ENCODE data around the gene GBA2. TPM values are rescaled to one million over a fixed set of nuclear protein-coding genes. Genes with fewer than 3 reads are reported as not detected.

The GBA2 gene
- total and polyA plus RNA-seq, 2 donors (not counting 3 experiments of a cell fraction or from before 2014, with no cell fraction given) = 110 to 158 TPM

DNA sequence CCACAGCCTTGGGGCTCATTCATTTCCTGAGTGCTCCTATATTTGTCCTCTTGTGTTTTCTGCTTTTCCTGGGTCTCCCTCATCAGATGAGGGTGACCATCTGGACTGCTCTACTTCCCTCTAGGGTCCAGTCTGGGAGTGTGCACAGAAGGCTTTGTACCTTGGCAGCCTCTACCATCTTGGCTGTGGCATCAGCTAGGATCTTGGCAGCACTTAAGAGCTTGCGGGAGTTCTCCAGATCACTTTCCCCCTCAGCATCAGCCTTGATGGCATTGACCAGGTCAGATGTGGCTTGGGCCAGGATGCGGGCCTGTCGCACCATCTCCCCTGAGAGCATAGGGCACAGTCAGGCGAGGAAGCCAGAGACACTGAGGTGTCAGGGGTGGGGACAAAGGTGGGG is 32.8 kb downstream of the GBA2 start:
- H3K36me3 ChIP-seq (ENCODE audit: control insufficient read depth in 2 of 2, extremely low read depth in 1 of 2, insufficient read depth in 2 of 2, low read length in 2 of 2) = peaks cover 64 to 84% of the 10 kb centered on the region in 2 experiments
- intact Hi-C loops (cut with micrococcal nuclease) = no loop called here
- dilution Hi-C loops (cut with MboI; ENCODE audit: extremely low pct_ligation_motif_present, low sequenced_read_pairs) = no loop called here
- no peak for FAIRE-seq
- H3K27ac ChIP-seq (ENCODE audit: insufficient read depth, low read depth, low read length) = no peak overlapping the region
- no peak overlapping the region for H3K9ac ChIP-seq (replicated peaks; ENCODE audit: extremely low read depth, insufficient read depth, low read length)
- ChIA-PET POLR2A (no interaction called here), CTCF (interaction anchor here (8.9 kb wide), 1 partner anchor 19 kb away, joined by 53 read pairs; no protein-coding TSS in a partner anchor)
- H3K4me2 ChIP-seq (ENCODE audit: insufficient read depth, low read length) = no peak overlapping the region
- no peaks in the 10 kb centered on the region for H3K4me1 ChIP-seq (ENCODE audit: control insufficient read depth, extremely low read depth, insufficient read depth, low read length)
- H4K20me1 ChIP-seq (replicated peaks; ENCODE audit: control insufficient read depth, extremely low read depth, insufficient read depth, low read length) = no peaks in the 10 kb centered on the region
- DNase-seq (ENCODE audit: low read depth, low spot score) = no peak
- H3K9me3 ChIP-seq (replicated peaks; ENCODE audit: control insufficient read depth, insufficient read depth, low read length) = no peaks in the 10 kb centered on the region
- H3K9me1 ChIP-seq (replicated peaks; ENCODE audit: control insufficient read depth, extremely low read depth, insufficient read depth, low read length) = no peaks in the 10 kb centered on the region
- H3K79me2 ChIP-seq (ENCODE audit: control insufficient read depth, insufficient read depth, low read length) = no peaks in the 10 kb centered on the region
- no TSS peak for BruUV-seq (replicated peaks)
- H3K27me3 ChIP-seq (ENCODE audit: control insufficient read depth in 2 of 2, insufficient read depth in 2 of 2, low read length in 2 of 2) = no peaks in the 10 kb centered on the region
- no peak overlapping the region for H2AFZ ChIP-seq (ENCODE audit: low read depth, low read length)
- no peak overlapping the region for H3K4me3 ChIP-seq (replicated peaks in 1 of 3; ENCODE audit: insufficient read depth in 1 of 3, low read depth in 1 of 3, low read length in 3 of 3)
- TF ChIP-seq POLR2A (IDR thresholded peaks at IDR 0.05; ENCODE audit: low read depth, low read length) = no peak

DNA sequence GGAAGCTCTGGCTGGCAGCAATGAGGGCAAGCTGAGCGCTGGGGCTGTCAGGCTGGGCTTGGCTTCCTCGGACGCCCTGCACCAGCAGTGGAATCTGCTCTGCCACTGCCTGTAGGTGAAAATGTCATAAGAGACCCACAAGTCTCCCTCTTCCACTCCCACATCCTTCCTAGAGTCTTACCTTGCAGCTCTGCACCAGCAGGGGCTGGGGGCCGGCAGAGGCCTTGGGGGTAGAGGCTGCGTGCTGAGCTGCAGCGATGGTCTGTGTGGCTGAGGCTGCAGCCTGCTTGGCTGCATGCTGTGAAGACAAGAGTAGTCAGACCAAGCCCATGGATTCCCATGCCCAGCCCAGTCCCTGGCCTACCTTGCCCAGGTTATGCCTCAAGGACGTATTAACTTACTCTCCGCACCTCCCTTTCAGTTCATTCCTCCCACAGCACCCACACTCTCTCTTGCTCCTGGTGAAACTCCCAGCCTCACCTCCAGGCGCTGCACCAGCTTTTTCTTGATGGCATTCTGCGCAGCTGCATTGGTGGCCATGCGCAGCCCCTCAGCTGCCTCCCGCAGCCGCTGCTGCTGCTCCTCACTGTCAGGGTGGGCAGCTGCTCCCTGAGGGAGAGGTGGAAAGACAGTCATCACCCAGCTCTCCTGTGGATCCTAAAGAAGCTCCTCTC is 34.3 kb downstream of the GBA2 start:
- Histone ChIP-seq H3K27me3 (ENCODE audit: control insufficient read depth in 2 of 2, insufficient read depth in 2 of 2, low read length in 2 of 2) (no peaks in the 10 kb centered on the region), H3K36me3 (ENCODE audit: control insufficient read depth in 2 of 2, extremely low read depth in 1 of 2, insufficient read depth in 2 of 2, low read length in 2 of 2) (peaks cover 63 to 81% of the 10 kb centered on the region in 2 experiments), H3K27ac (ENCODE audit: insufficient read depth, low read depth, low read length) (no peak overlapping the region), H3K9me1 (replicated peaks; ENCODE audit: control insufficient read depth, extremely low read depth, insufficient read depth, low read length) (no peaks in the 10 kb centered on the region), H3K4me1 (ENCODE audit: control insufficient read depth, extremely low read depth, insufficient read depth, low read length) (no peaks in the 10 kb centered on the region), H3K79me2 (ENCODE audit: control insufficient read depth, insufficient read depth, low read length) (no peaks in the 10 kb centered on the region), H3K4me2 (ENCODE audit: insufficient read depth, low read length) (no peak overlapping the region), H3K4me3 (replicated peaks in 1 of 3; ENCODE audit: insufficient read depth in 1 of 3, low read depth in 1 of 3, low read length in 3 of 3) (no peak overlapping the region), H3K9ac (replicated peaks; ENCODE audit: extremely low read depth, insufficient read depth, low read length) (no peak overlapping the region), H3K9me3 (replicated peaks; ENCODE audit: control insufficient read depth, insufficient read depth, low read length) (no peaks in the 10 kb centered on the region), H2AFZ (ENCODE audit: low read depth, low read length) (no peak overlapping the region), H4K20me1 (replicated peaks; ENCODE audit: control insufficient read depth, extremely low read depth, insufficient read depth, low read length) (no peaks in the 10 kb centered on the region)
- DNase-seq (ENCODE audit: low read depth, low spot score) (no peak), FAIRE-seq (no peak)
- CTCF ChIA-PET = interaction anchor here (1.1 to 8.9 kb wide), 2 partner anchors 12 to 17 kb away, joined by 3 to 53 read pairs; no protein-coding TSS in a partner anchor
- TF ChIP-seq, protein P1, sequence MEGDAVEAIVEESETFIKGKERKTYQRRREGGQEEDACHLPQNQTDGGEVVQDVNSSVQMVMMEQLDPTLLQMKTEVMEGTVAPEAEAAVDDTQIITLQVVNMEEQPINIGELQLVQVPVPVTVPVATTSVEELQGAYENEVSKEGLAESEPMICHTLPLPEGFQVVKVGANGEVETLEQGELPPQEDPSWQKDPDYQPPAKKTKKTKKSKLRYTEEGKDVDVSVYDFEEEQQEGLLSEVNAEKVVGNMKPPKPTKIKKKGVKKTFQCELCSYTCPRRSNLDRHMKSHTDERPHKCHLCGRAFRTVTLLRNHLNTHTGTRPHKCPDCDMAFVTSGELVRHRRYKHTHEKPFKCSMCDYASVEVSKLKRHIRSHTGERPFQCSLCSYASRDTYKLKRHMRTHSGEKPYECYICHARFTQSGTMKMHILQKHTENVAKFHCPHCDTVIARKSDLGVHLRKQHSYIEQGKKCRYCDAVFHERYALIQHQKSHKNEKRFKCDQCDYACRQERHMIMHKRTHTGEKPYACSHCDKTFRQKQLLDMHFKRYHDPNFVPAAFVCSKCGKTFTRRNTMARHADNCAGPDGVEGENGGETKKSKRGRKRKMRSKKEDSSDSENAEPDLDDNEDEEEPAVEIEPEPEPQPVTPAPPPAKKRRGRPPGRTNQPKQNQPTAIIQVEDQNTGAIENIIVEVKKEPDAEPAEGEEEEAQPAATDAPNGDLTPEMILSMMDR (IDR thresholded peaks at IDR 0.05; ENCODE audit: extremely low read depth in 1 of 2, insufficient read depth in 1 of 2, low read depth in 1 of 2, low read length in 2 of 2) = no peak
- peak; percentile 23 for TF ChIP-seq POLR2AphosphoS5 (IDR thresholded peaks at IDR 0.05; ENCODE audit: insufficient read depth, low read depth, low read length)
- POLR2A ChIA-PET = interaction anchor here (1.2 kb wide), 1 partner anchor 13 kb away, joined by 4 read pairs; no protein-coding TSS in a partner anchor
- intact Hi-C loops (cut with micrococcal nuclease) = no loop called here
- no TSS peak for BruUV-seq (replicated peaks)
- dilution Hi-C loops (cut with MboI; ENCODE audit: extremely low pct_ligation_motif_present, low sequenced_read_pairs) = no loop called here
